GM23338 (cell line): ENCODE data around the gene FURIN. TPM values are rescaled to one million over a fixed set of nuclear protein-coding genes. Genes with fewer than 3 reads are reported as not detected.

Source experiments
- ATAC-seq: fragments of 200-7000 bp; cut with Tn5 transposase; 3 replicates; pipeline ENCODE4 v1.9.1; 2020
- DNase-seq: peaks from one replicate; pipeline ENCODE4 v3.0.0-alpha.2; 2015; ENCODE audit warnings: low spot score
- H2AFZ ChIP-seq: fragments of 200-600 bp; sonication (generic); 2 replicates; pipeline ENCODE4 v1.8.0; 2016; ENCODE audit warnings: antibody characterized with exemption, mild to moderate bottlenecking, moderate library complexity
- H3F3A ChIP-seq: fragments of 200-600 bp; sonication (generic); replicated peaks from 2 replicates; pipeline ENCODE4 v1.8.0; 2017; ENCODE audit warnings: antibody characterized with exemption, mixed run types, low read depth
- H3K27ac ChIP-seq: fragments of 200-600 bp; sonication (generic); 2 replicates; pipeline ENCODE4 v1.6.1; 2016; ENCODE audit warnings: low read depth
- H3K27me3 ChIP-seq: fragments of 200-600 bp; sonication (generic); 2 replicates; pipeline ENCODE4 v1.8.0; 2016; ENCODE audit warnings: mild to moderate bottlenecking, mixed run types, moderate library complexity; ENCODE audit not compliant: insufficient read depth
- H3K36me3 ChIP-seq: fragments of 200-600 bp; sonication (generic); 2 replicates; pipeline ENCODE4 v1.8.0; 2016; ENCODE audit warnings: mild to moderate bottlenecking; ENCODE audit not compliant: insufficient read depth
- H3K4me1 ChIP-seq: fragments of 200-600 bp; sonication (generic); 2 replicates; pipeline ENCODE4 v1.8.0; 2016; ENCODE audit warnings: mild to moderate bottlenecking, moderate library complexity; ENCODE audit not compliant: insufficient read depth
- H3K4me2 ChIP-seq: fragments of 200-600 bp; sonication (generic); 2 replicates; pipeline ENCODE4 v1.7.1; 2017; ENCODE audit warnings: mixed run types
- H3K4me3 ChIP-seq: fragments of 200-600 bp; sonication (generic); 2 replicates; pipeline ENCODE4 v1.6.1; 2016; ENCODE audit warnings: mixed run types
- H3K79me2 ChIP-seq: fragments of 200-600 bp; sonication (generic); replicated peaks from 2 replicates; pipeline ENCODE4 v1.8.0; 2017; ENCODE audit warnings: mild to moderate bottlenecking; ENCODE audit not compliant: insufficient read depth
- H3K9me2 ChIP-seq: fragments of 200-600 bp; sonication (generic); 2 replicates; pipeline ENCODE4 v1.8.0; 2017; ENCODE audit not compliant: insufficient read depth
- H4K20me1 ChIP-seq: fragments of 200-600 bp; sonication (generic); replicated peaks from 2 replicates; pipeline ENCODE4 v1.8.0; 2017; ENCODE audit warnings: mild to moderate bottlenecking; ENCODE audit not compliant: insufficient read depth
- H3K27ac Mint-ChIP-seq: 2 replicates; pipeline ENCODE4 v1.8.0; 2020; ENCODE audit warnings: inconsistent platforms, mild to moderate bottlenecking, moderate library complexity, mixed read lengths
- H3K27me3 Mint-ChIP-seq: 3 replicates; pipeline ENCODE4 v1.8.0; 2022; ENCODE audit warnings: low read depth, mild to moderate bottlenecking, moderate library complexity, mixed read lengths, inconsistent platforms; ENCODE audit not compliant: insufficient read depth, poor library complexity
- H3K36me3 Mint-ChIP-seq: 3 replicates; pipeline ENCODE4 v1.8.0; 2021; ENCODE audit warnings: low read depth, mild to moderate bottlenecking, inconsistent platforms, moderate library complexity, mixed read lengths
- H3K4me1 Mint-ChIP-seq: 3 replicates; pipeline ENCODE4 v1.8.0; 2020; ENCODE audit warnings: mild to moderate bottlenecking, inconsistent platforms, mixed read lengths
- H3K4me3 Mint-ChIP-seq: 3 replicates; pipeline ENCODE4 v1.8.0; 2021; ENCODE audit warnings: moderate library complexity, mild to moderate bottlenecking, inconsistent platforms, mixed read lengths
- H3K9me3 Mint-ChIP-seq: 3 replicates; pipeline ENCODE4 v1.8.0; 2020; ENCODE audit warnings: moderate library complexity, mild to moderate bottlenecking, inconsistent platforms, mixed read lengths
- CREB1 ChIP-seq: fragments of 250-450 bp; sonication (Bioruptor Pico); IDR thresholded peaks from 2 replicates; pipeline ENCODE4 v1.5.0; 2020; ENCODE audit warnings: low read depth, mild to moderate bottlenecking, moderate library complexity
- EZH2phosphoT487 ChIP-seq: fragments of 200-600 bp; sonication (generic); IDR thresholded peaks from one replicate; pipeline ENCODE4 v1.8.1; 2018; ENCODE audit warnings: antibody characterized with exemption; ENCODE audit not compliant: unreplicated experiment
- JUNB ChIP-seq: IDR thresholded peaks from one replicate; pipeline ENCODE4 v1.6.1; 2016; ENCODE audit warnings: antibody characterized with exemption; ENCODE audit not compliant: unreplicated experiment
- NANOG ChIP-seq: IDR thresholded peaks from 2 replicates; pipeline ENCODE4 v1.6.1; 2016; ENCODE audit warnings: antibody characterized with exemption, borderline replicate concordance
- ZNF331 ChIP-seq: fragments of 250-450 bp; sonication (Bioruptor Pico); IDR thresholded peaks from 2 replicates; pipeline ENCODE4 v1.5.0; 2020; ENCODE audit warnings: low read depth, mild to moderate bottlenecking, moderate library complexity
- polyA plus RNA-seq: library from polyadenylated mRNA; unstranded; fragments of >200 nt; fragmentation: Nextera tagmentation; extraction: Ambion mirVana; gene quantifications from 2 replicates; pipeline ENCODE4 v1.2.1, GENCODE V29; 2016
- total RNA-seq: library from RNA; depleted of rRNA; stranded (reverse); fragments of >200 nt; shearing (Covaris generic); gene quantifications from 2 replicates; pipeline ENCODE4 v1.2.3, GENCODE V29; 2014
- TF ChIP-seq, protein P1 (sequence below): fragments of 250-450 bp; sonication (Bioruptor Pico); IDR thresholded peaks from 2 replicates; pipeline ENCODE4 v1.5.0; 2020; ENCODE audit warnings: mild to moderate bottlenecking, moderate library complexity
- TF ChIP-seq, protein P2 (sequence below), 2 experiments: fragments of 200-600 bp in 1 of 2; sonication (generic) in 1 of 2; conservative IDR thresholded peaks; 2 replicates each; pipeline versions ENCODE4 v1.5.1 to v1.6.1; 2016 to 2017; ENCODE audit warnings: antibody characterized with exemption in 2 of 2, low read depth in 2 of 2, mild to moderate bottlenecking in 2 of 2, moderate library complexity in 1 of 2
- TF ChIP-seq, protein P3 (sequence below): IDR thresholded peaks from 2 replicates; pipeline ENCODE4 v1.6.1; 2016; ENCODE audit warnings: antibody characterized with exemption

Gene FURIN
- total and polyA plus RNA-seq, 2 experiments from 2014 or later = 6.3 to 20.9 TPM

DNA sequence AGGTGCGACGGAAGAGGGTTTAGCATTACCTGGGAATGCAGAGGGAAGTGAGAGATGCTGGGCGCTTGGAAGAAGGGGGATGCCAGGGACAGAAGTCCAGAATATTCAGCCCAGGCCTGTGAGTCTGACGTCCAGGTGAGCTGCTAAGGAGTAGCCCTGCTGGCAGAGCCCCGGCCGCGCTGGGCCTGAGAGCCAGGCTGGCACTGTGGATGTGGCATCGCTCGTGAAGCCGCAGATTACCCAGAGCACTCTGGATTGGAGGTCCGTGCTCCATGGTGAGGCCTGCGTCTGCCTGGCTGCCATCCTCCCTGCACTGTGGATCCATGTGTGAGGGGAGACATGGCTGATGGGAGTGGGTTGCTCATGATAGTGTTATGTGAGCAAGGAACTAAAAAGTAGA, 49.2 kb downstream of the FURIN start (continued):
- TF ChIP-seq, protein P1, sequence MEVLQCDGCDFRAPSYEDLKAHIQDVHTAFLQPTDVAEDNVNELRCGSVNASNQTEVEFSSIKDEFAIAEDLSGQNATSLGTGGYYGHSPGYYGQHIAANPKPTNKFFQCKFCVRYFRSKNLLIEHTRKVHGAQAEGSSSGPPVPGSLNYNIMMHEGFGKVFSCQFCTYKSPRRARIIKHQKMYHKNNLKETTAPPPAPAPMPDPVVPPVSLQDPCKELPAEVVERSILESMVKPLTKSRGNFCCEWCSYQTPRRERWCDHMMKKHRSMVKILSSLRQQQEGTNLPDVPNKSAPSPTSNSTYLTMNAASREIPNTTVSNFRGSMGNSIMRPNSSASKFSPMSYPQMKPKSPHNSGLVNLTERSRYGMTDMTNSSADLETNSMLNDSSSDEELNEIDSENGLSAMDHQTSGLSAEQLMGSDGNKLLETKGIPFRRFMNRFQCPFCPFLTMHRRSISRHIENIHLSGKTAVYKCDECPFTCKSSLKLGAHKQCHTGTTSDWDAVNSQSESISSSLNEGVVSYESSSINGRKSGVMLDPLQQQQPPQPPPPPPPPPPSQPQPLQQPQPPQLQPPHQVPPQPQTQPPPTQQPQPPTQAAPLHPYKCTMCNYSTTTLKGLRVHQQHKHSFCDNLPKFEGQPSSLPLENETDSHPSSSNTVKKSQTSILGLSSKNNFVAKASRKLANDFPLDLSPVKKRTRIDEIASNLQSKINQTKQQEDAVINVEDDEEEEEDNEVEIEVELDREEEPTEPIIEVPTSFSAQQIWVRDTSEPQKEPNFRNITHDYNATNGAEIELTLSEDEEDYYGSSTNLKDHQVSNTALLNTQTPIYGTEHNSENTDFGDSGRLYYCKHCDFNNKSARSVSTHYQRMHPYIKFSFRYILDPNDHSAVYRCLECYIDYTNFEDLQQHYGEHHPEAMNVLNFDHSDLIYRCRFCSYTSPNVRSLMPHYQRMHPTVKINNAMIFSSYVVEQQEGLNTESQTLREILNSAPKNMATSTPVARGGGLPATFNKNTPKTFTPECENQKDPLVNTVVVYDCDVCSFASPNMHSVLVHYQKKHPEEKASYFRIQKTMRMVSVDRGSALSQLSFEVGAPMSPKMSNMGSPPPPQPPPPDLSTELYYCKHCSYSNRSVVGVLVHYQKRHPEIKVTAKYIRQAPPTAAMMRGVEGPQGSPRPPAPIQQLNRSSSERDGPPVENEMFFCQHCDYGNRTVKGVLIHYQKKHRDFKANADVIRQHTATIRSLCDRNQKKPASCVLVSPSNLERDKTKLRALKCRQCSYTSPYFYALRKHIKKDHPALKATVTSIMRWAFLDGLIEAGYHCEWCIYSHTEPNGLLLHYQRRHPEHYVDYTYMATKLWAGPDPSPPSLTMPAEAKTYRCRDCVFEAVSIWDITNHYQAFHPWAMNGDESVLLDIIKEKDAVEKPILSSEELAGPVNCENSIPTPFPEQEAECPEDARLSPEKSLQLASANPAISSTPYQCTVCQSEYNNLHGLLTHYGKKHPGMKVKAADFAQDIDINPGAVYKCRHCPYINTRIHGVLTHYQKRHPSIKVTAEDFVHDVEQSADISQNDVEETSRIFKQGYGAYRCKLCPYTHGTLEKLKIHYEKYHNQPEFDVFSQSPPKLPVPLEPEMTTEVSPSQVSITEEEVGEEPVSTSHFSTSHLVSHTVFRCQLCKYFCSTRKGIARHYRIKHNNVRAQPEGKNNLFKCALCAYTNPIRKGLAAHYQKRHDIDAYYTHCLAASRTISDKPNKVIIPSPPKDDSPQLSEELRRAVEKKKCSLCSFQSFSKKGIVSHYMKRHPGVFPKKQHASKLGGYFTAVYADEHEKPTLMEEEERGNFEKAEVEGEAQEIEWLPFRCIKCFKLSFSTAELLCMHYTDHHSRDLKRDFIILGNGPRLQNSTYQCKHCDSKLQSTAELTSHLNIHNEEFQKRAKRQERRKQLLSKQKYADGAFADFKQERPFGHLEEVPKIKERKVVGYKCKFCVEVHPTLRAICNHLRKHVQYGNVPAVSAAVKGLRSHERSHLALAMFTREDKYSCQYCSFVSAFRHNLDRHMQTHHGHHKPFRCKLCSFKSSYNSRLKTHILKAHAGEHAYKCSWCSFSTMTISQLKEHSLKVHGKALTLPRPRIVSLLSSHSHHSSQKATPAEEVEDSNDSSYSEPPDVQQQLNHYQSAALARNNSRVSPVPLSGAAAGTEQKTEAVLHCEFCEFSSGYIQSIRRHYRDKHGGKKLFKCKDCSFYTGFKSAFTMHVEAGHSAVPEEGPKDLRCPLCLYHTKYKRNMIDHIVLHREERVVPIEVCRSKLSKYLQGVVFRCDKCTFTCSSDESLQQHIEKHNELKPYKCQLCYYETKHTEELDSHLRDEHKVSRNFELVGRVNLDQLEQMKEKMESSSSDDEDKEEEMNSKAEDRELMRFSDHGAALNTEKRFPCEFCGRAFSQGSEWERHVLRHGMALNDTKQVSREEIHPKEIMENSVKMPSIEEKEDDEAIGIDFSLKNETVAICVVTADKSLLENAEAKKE = no peak
- TF ChIP-seq ZNF331 (no peak), NANOG (no peak)
- TF ChIP-seq, protein P2, sequence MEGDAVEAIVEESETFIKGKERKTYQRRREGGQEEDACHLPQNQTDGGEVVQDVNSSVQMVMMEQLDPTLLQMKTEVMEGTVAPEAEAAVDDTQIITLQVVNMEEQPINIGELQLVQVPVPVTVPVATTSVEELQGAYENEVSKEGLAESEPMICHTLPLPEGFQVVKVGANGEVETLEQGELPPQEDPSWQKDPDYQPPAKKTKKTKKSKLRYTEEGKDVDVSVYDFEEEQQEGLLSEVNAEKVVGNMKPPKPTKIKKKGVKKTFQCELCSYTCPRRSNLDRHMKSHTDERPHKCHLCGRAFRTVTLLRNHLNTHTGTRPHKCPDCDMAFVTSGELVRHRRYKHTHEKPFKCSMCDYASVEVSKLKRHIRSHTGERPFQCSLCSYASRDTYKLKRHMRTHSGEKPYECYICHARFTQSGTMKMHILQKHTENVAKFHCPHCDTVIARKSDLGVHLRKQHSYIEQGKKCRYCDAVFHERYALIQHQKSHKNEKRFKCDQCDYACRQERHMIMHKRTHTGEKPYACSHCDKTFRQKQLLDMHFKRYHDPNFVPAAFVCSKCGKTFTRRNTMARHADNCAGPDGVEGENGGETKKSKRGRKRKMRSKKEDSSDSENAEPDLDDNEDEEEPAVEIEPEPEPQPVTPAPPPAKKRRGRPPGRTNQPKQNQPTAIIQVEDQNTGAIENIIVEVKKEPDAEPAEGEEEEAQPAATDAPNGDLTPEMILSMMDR (conservative IDR thresholded peaks at IDR 0.05; ENCODE audit: low read depth in 2 of 2) = no peak

DNA sequence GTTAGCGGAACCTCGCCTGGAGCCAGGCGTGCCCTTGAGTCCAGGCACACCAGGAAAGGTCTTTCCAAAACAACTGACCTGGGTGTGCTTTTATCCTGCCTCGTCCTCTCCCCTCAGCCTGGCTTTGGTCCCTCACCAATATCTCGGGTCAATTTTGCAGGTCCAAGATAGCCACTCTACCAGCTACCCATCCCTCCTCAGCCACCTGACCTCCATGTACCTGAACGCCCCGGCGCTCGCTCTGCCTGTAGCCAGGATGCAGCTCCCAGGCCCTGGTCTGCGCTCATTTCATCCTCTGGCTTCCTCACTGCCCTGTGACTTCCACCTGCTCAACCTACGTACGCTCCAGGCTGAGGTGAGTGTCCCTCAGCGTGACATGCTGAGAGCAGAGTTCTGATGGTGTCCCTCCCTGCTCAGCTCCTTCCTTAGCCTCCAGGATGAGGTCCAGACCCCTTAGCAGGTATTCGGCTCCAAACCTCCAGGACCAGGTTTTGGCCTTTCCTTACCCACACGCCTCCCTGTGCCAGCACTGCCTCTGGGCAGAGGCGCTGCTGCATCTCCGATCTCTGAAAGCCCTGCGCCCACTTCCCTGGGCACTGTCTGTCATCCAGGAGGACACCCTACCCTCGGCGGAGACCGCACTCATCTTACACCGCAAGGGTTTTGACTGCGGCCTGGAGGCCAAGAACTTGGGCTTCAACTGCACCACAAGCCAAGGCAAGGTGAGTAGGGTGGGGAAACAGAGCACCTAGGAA, 49.8 kb downstream of the FURIN start:
- Mint-ChIP-seq H3K27me3 (peaks cover 10% of the 10 kb centered on the region), H3K4me1 (peaks cover 11% of the 10 kb centered on the region), H3K36me3 (peaks cover 10% of the 10 kb centered on the region), H3K4me3 (no peak overlapping the region), H3K27ac (no peak overlapping the region; the same call in 1 of the 2 replicates), H3K9me3 (no peaks in the 10 kb centered on the region)
- Histone ChIP-seq H3K79me2 (no peaks in the 10 kb centered on the region), H3K4me3 (no peak overlapping the region), H3K4me2 (no peak overlapping the region), H3K4me1 (0 out of 2 replicates have a peak, but pooled peaks cover 6% of the 10 kb centered on the region), H4K20me1 (no peaks in the 10 kb centered on the region), H3K9me2 (no peaks in the 10 kb centered on the region), H3K27ac (no peak overlapping the region), H3K36me3 (no peaks in the 10 kb centered on the region), H3K27me3 (no peaks in the 10 kb centered on the region), H2AFZ (no peak overlapping the region), H3F3A (no peaks in the 10 kb centered on the region)
- DNase-seq (no peak), ATAC-seq (no peak)
- TF ChIP-seq CREB1 (CRISPR knock-in tag) (no peak), JUNB (no peak), EZH2phosphoT487 (no peak), ZNF331 (no peak)
- TF ChIP-seq, protein P3, sequence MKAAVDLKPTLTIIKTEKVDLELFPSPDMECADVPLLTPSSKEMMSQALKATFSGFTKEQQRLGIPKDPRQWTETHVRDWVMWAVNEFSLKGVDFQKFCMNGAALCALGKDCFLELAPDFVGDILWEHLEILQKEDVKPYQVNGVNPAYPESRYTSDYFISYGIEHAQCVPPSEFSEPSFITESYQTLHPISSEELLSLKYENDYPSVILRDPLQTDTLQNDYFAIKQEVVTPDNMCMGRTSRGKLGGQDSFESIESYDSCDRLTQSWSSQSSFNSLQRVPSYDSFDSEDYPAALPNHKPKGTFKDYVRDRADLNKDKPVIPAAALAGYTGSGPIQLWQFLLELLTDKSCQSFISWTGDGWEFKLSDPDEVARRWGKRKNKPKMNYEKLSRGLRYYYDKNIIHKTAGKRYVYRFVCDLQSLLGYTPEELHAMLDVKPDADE = no peak
